Chondrocyte (in vitro differentiated cells): ENCODE data around the gene EPOP. TPM values are rescaled to one million over a fixed set of nuclear protein-coding genes. Genes with fewer than 3 reads are reported as not detected.

Experiments
- DNase-seq: peaks from one replicate; pipeline ENCODE4 v3.0.0; 2021; ENCODE audit warnings: mixed read lengths, low spot score
- H3K27ac Mint-ChIP-seq: one replicate; pipeline ENCODE4 v1.8.0; 2021; ENCODE audit warnings: mild to moderate bottlenecking, moderate library complexity, mixed read lengths; ENCODE audit not compliant: unreplicated experiment
- H3K27me3 Mint-ChIP-seq: 2 replicates; pipeline ENCODE4 v1.8.0; 2021; ENCODE audit warnings: low read depth, mixed read lengths
- H3K36me3 Mint-ChIP-seq: 2 replicates; pipeline ENCODE4 v1.8.0; 2021; ENCODE audit warnings: low read depth, mixed read lengths
- H3K4me1 Mint-ChIP-seq: 2 replicates; pipeline ENCODE4 v1.8.0; 2021; ENCODE audit warnings: low read depth, mild to moderate bottlenecking, mixed read lengths
- H3K4me3 Mint-ChIP-seq: one replicate; pipeline ENCODE4 v1.8.0; 2021; ENCODE audit warnings: mild to moderate bottlenecking, moderate library complexity, mixed read lengths; ENCODE audit not compliant: unreplicated experiment
- H3K9me3 Mint-ChIP-seq: 2 replicates; pipeline ENCODE4 v1.8.0; 2021; ENCODE audit warnings: low read depth, mixed read lengths
- CTCF ChIP-seq: fragments of 200-600 bp; sonication (generic); IDR thresholded peaks from 2 replicates; pipeline ENCODE4 v1.5.0; 2021; ENCODE audit warnings: antibody characterized with exemption, mild to moderate bottlenecking, moderate library complexity
- total RNA-seq: library from RNA; stranded (reverse); gene quantifications from 3 replicates; pipeline ENCODE4 v1.2.1, GENCODE V29; 2021

The EPOP gene
- total RNA-seq, 1 donor from 2014 or later = 2.8 TPM

DNA sequence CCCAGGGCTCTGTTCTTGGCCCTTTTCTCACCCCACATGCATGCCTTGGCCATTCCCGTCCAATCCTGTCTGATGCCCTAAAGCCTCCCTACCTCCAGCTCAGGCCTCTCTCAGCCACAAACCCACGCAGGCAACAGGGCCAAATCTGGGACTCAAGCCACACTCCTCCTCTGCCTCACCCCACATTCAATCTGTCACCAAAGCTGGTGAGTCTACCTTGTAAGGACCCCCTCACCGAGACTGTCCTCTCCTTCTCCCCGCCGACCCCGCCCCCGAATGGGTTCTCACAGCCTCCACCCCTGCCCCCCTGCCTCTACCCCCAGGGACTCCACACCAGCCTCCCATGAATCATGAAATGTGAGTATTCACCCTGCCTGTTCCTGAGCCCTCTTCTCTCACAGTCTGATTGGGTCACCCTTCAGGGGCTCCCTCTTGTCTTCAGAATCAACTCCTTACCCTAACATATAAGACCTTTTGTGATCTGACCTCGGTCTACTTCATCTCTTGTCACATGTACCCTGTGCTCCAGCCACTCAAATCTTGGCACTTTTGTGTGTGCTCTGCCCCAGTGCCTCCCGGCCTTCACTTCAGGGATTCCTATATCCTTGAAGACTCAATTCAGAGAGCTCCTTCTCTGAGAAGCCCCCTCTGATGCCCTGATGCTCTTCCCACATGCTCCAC lies 10.7 kb downstream of the EPOP start:
- Mint-ChIP-seq H3K4me3 (no peak overlapping the region), H3K27ac (no peak overlapping the region), H3K36me3 (no peaks in the 10 kb centered on the region), H3K4me1 (peaks cover 7% of the 10 kb centered on the region), H3K27me3 (peaks cover 15% of the 10 kb centered on the region), H3K9me3 (no peaks in the 10 kb centered on the region)
- TF ChIP-seq CTCF = no peak
- DNase-seq = no peak

DNA sequence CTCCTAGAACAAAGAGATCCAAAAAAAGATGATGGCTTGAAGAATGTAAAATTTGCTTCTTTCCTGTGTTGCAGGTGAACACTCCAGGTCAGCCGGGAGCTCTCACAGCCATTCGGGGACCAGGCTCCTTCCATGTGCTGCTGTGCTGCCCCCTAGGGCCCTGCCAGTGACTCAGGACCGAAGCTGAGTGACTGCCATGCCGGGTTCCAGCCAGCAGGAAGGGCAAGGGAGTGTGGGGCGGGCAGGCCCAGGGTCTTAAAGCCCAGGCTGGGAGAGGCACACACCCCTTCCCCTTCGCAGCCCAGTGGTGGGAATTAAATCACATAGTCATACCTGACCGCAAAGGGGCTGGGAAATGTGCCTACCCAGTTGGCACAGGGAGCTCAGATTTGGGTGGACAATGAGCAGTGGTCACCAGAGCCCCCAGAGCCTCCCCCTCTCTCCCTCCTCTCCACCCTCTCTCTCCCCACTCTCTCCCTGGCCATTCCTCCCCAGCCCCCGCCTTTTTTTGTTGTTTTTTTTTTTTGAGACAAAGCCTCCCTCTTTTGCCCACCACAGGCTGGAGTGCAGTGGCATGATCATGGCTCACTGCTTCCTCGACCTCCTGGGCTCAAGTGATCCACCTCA lies 11.5 kb downstream of the EPOP start:
- Mint-ChIP-seq H3K36me3 (no peaks in the 10 kb centered on the region), H3K4me1 (peaks cover 7% of the 10 kb centered on the region), H3K27ac (no peak overlapping the region), H3K27me3 (peaks cover 11% of the 10 kb centered on the region), H3K4me3 (no peak overlapping the region), H3K9me3 (no peaks in the 10 kb centered on the region)
- peak; percentile 85 for TF ChIP-seq CTCF
- no peak for DNase-seq

DNA sequence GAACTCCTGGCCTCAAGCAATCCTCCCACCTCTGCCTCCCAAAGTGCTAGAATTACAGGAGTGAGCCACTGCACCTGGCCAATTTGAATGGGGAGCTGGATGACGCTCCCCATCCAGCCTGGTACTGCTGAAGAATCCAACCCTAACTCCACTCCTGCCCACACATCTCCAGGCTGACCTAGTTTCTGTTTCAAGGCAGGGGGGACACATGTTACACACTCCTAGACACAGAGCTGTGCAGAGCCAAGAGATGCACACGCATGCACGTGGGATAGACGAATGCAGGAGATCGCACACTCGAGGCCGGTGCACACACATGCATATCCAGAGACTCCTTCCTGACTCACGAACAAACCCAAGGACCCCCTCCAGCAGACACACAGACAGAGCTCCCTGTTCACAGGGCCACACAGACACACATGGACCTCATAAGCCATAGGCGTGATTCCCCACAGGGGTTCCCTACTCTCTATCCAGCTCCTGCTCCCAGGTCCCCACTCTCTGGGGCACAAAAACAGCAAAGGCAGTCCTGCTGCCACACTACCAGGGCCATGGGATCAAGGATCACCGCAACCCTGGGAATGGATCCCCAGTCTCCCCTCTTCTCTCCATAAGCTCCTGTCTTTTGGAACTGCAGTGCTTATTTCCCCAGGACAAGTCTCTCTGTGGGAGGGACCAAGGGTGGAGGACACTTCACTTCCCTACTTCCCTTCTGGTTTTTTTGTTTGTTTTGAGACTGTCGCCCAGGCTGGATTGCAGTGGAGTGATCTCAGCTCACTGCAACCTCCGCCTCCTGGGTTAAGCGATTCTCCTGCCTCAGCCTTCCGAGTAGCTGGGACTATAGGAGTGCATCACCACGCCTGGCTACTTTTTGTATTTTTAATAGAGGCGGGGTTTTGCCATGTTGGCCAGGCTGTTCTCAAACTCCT lies 14.4 kb downstream of the EPOP start:
- Mint-ChIP-seq H3K4me3 (no peak overlapping the region), H3K36me3 (peaks cover 2% of the 10 kb centered on the region), H3K4me1 (peaks cover 15% of the 10 kb centered on the region), H3K27me3 (peaks cover 19% of the 10 kb centered on the region), H3K9me3 (no peaks in the 10 kb centered on the region), H3K27ac (no peak overlapping the region)
- no peak for TF ChIP-seq CTCF
- DNase-seq = no peak

GRCh38 chr17:38659415-38659814 lies 15.3 kb downstream of the EPOP start:
- Mint-ChIP-seq H3K4me1 (peaks cover 18% of the 10 kb centered on the region), H3K9me3 (no peaks in the 10 kb centered on the region), H3K36me3 (peaks cover 2% of the 10 kb centered on the region), H3K4me3 (no peak overlapping the region), H3K27ac (no peak overlapping the region), H3K27me3 (peaks cover 25% of the 10 kb centered on the region)
- no peak for DNase-seq
- no peak for TF ChIP-seq CTCF

DNA sequence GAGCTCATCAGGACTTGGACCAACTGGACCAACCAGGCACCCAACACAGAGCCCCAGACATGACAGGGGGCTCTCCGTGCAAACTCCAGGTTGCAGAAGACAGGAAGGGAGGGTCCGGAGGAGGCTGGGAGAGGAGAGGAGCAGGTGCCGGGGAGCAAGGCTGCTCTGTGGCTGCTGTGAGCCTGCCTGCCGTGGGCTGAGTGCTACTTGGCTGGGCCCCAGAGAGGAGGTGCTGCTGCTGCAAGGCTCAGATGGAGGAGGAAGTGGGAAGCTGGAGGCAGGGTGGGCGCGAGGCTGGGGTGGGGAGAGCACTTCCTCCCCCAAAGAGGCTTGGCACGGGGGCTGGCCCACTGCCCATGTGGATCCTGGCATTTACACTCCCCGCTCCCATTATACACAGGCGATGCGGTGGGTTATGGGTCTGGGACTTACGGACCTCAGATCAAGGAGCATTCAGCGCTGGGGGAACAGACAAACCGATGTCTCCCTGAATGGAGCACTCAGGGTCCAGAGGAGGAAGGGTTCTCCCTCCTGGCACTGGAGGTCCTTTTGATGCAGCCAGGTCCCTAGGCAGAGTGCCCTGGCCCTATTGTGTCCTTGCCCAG lies 15.9 kb downstream of the EPOP start:
- H3K4me3 Mint-ChIP-seq = no peak overlapping the region
- peaks cover 2% of the 10 kb centered on the region for H3K36me3 Mint-ChIP-seq

More for the DNA sequence above, 15.9 kb downstream of the EPOP start:
- no peak for TF ChIP-seq CTCF
- Mint-ChIP-seq H3K27me3 (peaks cover 31% of the 10 kb centered on the region), H3K4me1 (peaks cover 18% of the 10 kb centered on the region), H3K27ac (no peak overlapping the region), H3K9me3 (no peaks in the 10 kb centered on the region)
- DNase-seq = no peak
